ENCODE results near the gene RAB3B.
"Not testable (repeated sequence)": the region's sequence is repeated elsewhere in the genome, so short reads cannot be mapped to it uniquely, and the experiment has no call there.

RAB3B gene

GRCh38 chr1:51990478-51990965 is at the start of gene RAB3B:
Gene RAB3B (minus strand): TSS chr1:51990700. CDS start chr1:51977117, 13,583 bp downstream.
- DNase-seq (ENCODE audit: low read depth), result peak; percentile 81

GRCh38 chr1:52037909-52038308 is 47.4 kb upstream of the RAB3B start:
- DNase-seq (ENCODE audit: low read depth), result no peak

GRCh38 chr1:52037402-52037814 is 46.9 kb upstream of the RAB3B start:
- no peak for DNase-seq (ENCODE audit: low read depth)

- DNase-seq (ENCODE audit: low read depth), result no peak
Measured at GRCh38 chr1:52034050-52034384, 43.5 kb upstream of the RAB3B start.

GRCh38 chr1:52033190-52034049 is 42.9 kb upstream of the RAB3B start, which contains the start of gene KTI12:
Gene KTI12 (minus strand): TSS chr1:52033810. CDS start chr1:52033761, 49 bp downstream.
- peak; percentile 79 for DNase-seq (ENCODE audit: low read depth)

GRCh38 chr1:52032785-52033131 is 42.3 kb upstream of the RAB3B start:
- DNase-seq (ENCODE audit: low read depth), result peak; percentile 16

GRCh38 chr1:52032124-52032784 is 41.8 kb upstream of the RAB3B start:
- no peak for DNase-seq (ENCODE audit: low read depth)

- not testable (repeated sequence) for DNase-seq (ENCODE audit: low read depth)
Measured at GRCh38 chr1:52028839-52029238, 38.3 kb upstream of the RAB3B start.

- DNase-seq (ENCODE audit: low read depth), result no peak
Measured at GRCh38 chr1:52028328-52028727, 37.8 kb upstream of the RAB3B start.

GRCh38 chr1:52026278-52026677 is 35.8 kb upstream of the RAB3B start:
- no peak for DNase-seq (ENCODE audit: low read depth)

- no peak for DNase-seq (ENCODE audit: low read depth)
Measured at GRCh38 chr1:52022133-52022532, 31.6 kb upstream of the RAB3B start.

GRCh38 chr1:52008071-52008809 is 17.7 kb upstream of the RAB3B start:
- no peak for DNase-seq (ENCODE audit: low read depth)

- DNase-seq (ENCODE audit: low read depth), result no peak
Measured at GRCh38 chr1:52007215-52008002, 16.9 kb upstream of the RAB3B start.

GRCh38 chr1:52006081-52006553 is 15.6 kb upstream of the RAB3B start:
- DNase-seq (ENCODE audit: low read depth), result not testable (repeated sequence)

- DNase-seq (ENCODE audit: low read depth), result not testable (repeated sequence)
Measured at GRCh38 chr1:52005548-52005947, 15.0 kb upstream of the RAB3B start.

GRCh38 chr1:52003877-52004276 is 13.4 kb upstream of the RAB3B start:
- no peak for DNase-seq (ENCODE audit: low read depth)

- DNase-seq (ENCODE audit: low read depth), result peak; percentile 2
Measured at GRCh38 chr1:52002038-52002917, 11.8 kb upstream of the RAB3B start.

- DNase-seq (ENCODE audit: low read depth), result no peak
Measured at GRCh38 chr1:51998701-51999100, 8.2 kb upstream of the RAB3B start.

GRCh38 chr1:51997974-51998382 is 7.5 kb upstream of the RAB3B start:
- no peak for DNase-seq (ENCODE audit: low read depth)

All from activated T-cell treated with anti-CD3 and anti-CD28 coated beads for 48 hours (primary cell).